Gastroesophageal sphincter (tissue), 4 donors: ENCODE data around the gene TLE3. TPM values are rescaled to one million over a fixed set of nuclear protein-coding genes. Genes with fewer than 3 reads are reported as not detected.

Experiments
- ATAC-seq: fragments of 150-250 bp; one replicate; pipeline ENCODE4 v1.9.1; 2016; ENCODE audit warnings: mild to moderate bottlenecking, moderate library complexity
- H3K27ac ChIP-seq, 4 donors: fragments of 200-600 bp; sonication (generic) in 3 of 4; 1 replicate in 3 of 4; 2 replicates in 1 of 4; pipeline ENCODE4 v1.5.1; 2016 to 2019
- H3K27me3 ChIP-seq: fragments of 200-600 bp; sonication (generic); one replicate; pipeline ENCODE4 v1.5.1; 2019
- H3K36me3 ChIP-seq, 2 donors: fragments of 200-600 bp; sonication (generic); one replicate each; pipeline ENCODE4 v1.5.1; 2019; ENCODE audit warnings: control low read depth in 1 of 2
- H3K4me1 ChIP-seq, 3 donors: fragments of 200-600 bp; sonication (generic); 1 replicate in 2 of 3; 2 replicates in 1 of 3; pipeline ENCODE4 v1.5.1; 2016 to 2019; ENCODE audit warnings: control low read depth in 2 of 3
- H3K4me3 ChIP-seq, 2 donors: fragments of 200-600 bp; sonication (generic); one replicate each; pipeline ENCODE4 v1.5.1; 2019; ENCODE audit warnings: mild to moderate bottlenecking in 1 of 2, moderate library complexity in 1 of 2
- H3K9me3 ChIP-seq, 3 donors: fragments of 200-600 bp; sonication (generic); one replicate each; pipeline ENCODE4 v1.5.1; 2017 to 2019; ENCODE audit warnings: control low read depth in 2 of 3
- EP300 ChIP-seq: sonication (generic); formaldehyde crosslinking; IDR thresholded peaks from one replicate; pipeline ENCODE4 v1.6.1; 2017; ENCODE audit warnings: antibody characterized with exemption, mild to moderate bottlenecking
- POLR2A ChIP-seq, 2 donors: fragments of 450-650 bp; IDR thresholded peaks; one replicate each; pipeline ENCODE4 v1.6.1; 2017; ENCODE audit warnings: antibody characterized with exemption in 2 of 2, mild to moderate bottlenecking in 2 of 2, moderate library complexity in 1 of 2
- POLR2AphosphoS5 ChIP-seq: sonication (generic); formaldehyde crosslinking; IDR thresholded peaks from one replicate; pipeline ENCODE4 v1.6.1; 2017; ENCODE audit warnings: antibody characterized with exemption
- WGBS, 2 donors: methylation state at CpG; one replicate each; pipeline ENCODE4 v1.1.5; 2018; ENCODE audit warnings: low coverage in 1 of 2; 5-methylcytosine and 5-hydroxymethylcytosine counted together
- total RNA-seq, 4 donors: library from RNA; depleted of rRNA; stranded (reverse); fragments of >200 nt; gene quantifications; one replicate each; pipeline ENCODE4 v1.1.0, GENCODE V29; 2016
- TF ChIP-seq, protein P1 (sequence below), 4 experiments: fragments of 200-600 bp in 2 of 4; fragments of 450-650 bp in 2 of 4; sonication (generic) in 1 of 4; IDR thresholded peaks; one replicate each; pipeline ENCODE4 v1.5.1; 2017 to 2019; ENCODE audit warnings: antibody characterized with exemption in 4 of 4, mild to moderate bottlenecking in 2 of 4, moderate library complexity in 2 of 4

The TLE3 gene
- total RNA-seq, 4 donors from 2014 or later = 32.4 to 81.6 (median 62.6) TPM

DNA sequence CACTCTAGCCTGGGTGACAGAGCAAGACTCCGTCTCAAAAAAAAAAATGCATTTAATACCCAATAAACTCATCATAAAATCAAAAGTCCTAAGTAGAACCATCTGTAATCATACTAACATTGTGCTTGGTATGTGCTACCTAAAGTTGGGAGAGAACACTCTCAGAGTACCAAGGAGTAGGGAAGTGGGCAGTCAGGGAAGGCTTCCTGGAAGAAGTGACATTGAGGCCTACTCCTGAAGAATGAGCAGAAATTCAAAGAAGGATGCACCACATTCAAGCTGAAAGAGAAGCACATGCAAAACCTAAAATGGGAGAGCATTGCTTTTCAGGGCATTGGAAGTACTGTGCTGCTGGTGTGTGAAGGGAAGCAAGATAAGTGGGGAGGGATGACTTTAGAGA is 54.1 kb downstream of the TLE3 start:
- H3K4me3 ChIP-seq = no peak overlapping the region
- WGBS, 2 donors = 100% methylated on average over 1 of the region's 1 CpG
- no peaks in the 10 kb centered on the region for H3K36me3 ChIP-seq
- no peak overlapping the region for H3K27ac ChIP-seq
- TF ChIP-seq EP300 = no peak
- TF ChIP-seq, protein P1, sequence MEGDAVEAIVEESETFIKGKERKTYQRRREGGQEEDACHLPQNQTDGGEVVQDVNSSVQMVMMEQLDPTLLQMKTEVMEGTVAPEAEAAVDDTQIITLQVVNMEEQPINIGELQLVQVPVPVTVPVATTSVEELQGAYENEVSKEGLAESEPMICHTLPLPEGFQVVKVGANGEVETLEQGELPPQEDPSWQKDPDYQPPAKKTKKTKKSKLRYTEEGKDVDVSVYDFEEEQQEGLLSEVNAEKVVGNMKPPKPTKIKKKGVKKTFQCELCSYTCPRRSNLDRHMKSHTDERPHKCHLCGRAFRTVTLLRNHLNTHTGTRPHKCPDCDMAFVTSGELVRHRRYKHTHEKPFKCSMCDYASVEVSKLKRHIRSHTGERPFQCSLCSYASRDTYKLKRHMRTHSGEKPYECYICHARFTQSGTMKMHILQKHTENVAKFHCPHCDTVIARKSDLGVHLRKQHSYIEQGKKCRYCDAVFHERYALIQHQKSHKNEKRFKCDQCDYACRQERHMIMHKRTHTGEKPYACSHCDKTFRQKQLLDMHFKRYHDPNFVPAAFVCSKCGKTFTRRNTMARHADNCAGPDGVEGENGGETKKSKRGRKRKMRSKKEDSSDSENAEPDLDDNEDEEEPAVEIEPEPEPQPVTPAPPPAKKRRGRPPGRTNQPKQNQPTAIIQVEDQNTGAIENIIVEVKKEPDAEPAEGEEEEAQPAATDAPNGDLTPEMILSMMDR (IDR thresholded peaks at IDR 0.05) = no peak
- TF ChIP-seq POLR2A (IDR thresholded peaks at IDR 0.05) = no peak
- no peak for TF ChIP-seq POLR2AphosphoS5
- no peaks in the 10 kb centered on the region for H3K27me3 ChIP-seq
- H3K4me1 ChIP-seq = peaks cover 0 to 14% (median 0%) of the 10 kb centered on the region in 3 donors
- no peak for ATAC-seq
- H3K9me3 ChIP-seq = no peaks in the 10 kb centered on the region

GRCh38 chr15:70042553-70043214 is 55.0 kb downstream of the TLE3 start:
- Histone ChIP-seq H3K27me3 (no peaks in the 10 kb centered on the region), H3K9me3 (no peaks in the 10 kb centered on the region), H3K27ac (no peak overlapping the region), H3K4me1 (peaks cover 0 to 4% (median 0%) of the 10 kb centered on the region in 3 donors), H3K4me3 (no peak overlapping the region), H3K36me3 (no peaks in the 10 kb centered on the region)
- no peak for ATAC-seq
- WGBS, 2 donors = 93% methylated on average over 4 to 5 of the region's 5 CpGs
- TF ChIP-seq POLR2A (IDR thresholded peaks at IDR 0.05) (no peak), EP300 (no peak), POLR2AphosphoS5 (no peak)
- TF ChIP-seq, protein P1 (IDR thresholded peaks at IDR 0.05) = no peak

GRCh38 chr15:70039917-70040316 is 57.8 kb downstream of the TLE3 start:
- TF ChIP-seq, protein P1 (IDR thresholded peaks at IDR 0.05) = no peak
- TF ChIP-seq POLR2AphosphoS5 (no peak), EP300 (no peak), POLR2A (IDR thresholded peaks at IDR 0.05) (no peak)
- no peak overlapping the region for H3K27ac ChIP-seq
- no peaks in the 10 kb centered on the region for H3K36me3 ChIP-seq
- no peak for ATAC-seq
- no peaks in the 10 kb centered on the region for H3K27me3 ChIP-seq
- no peaks in the 10 kb centered on the region for H3K9me3 ChIP-seq
- no peaks in the 10 kb centered on the region for H3K4me1 ChIP-seq
- H3K4me3 ChIP-seq = no peak overlapping the region
- 89 to 100% methylated on average over 1 to 3 of the region's 3 CpGs for WGBS, 2 donors

GRCh38 chr15:70038730-70039392 is 58.9 kb downstream of the TLE3 start:
- no peak overlapping the region for H3K4me3 ChIP-seq
- no peaks in the 10 kb centered on the region for H3K9me3 ChIP-seq
- peaks cover 0 to under 1% (median 0%) of the 10 kb centered on the region in 3 donors for H3K4me1 ChIP-seq
- H3K27ac ChIP-seq = no peak overlapping the region
- WGBS, 2 donors = 60 to 68% methylated on average over 3 to 4 of the region's 4 CpGs
- TF ChIP-seq POLR2A (IDR thresholded peaks at IDR 0.05) = no peak
- no peak for TF ChIP-seq EP300
- TF ChIP-seq, protein P1 (IDR thresholded peaks at IDR 0.05) = no peak
- TF ChIP-seq POLR2AphosphoS5 = no peak
- no peak for ATAC-seq
- H3K27me3 ChIP-seq = peaks cover 5% of the 10 kb centered on the region
- no peaks in the 10 kb centered on the region for H3K36me3 ChIP-seq

DNA sequence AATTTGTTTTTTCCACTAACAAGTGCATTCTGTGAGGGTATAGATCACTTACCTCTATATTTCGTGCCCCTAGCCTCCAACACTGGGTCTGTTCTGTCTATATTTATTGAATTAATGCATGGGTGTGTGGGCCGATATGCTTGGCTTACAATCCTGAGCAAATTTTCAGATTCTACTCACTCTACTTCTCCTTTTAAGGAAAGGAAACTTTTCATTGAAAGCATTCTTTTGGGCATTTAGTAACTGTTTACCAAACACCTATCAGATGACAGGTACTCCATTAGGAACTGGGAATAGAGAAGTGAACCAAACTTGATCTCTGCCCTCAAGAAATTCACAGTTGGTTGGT is 60.5 kb downstream of the TLE3 start:
- H3K27ac ChIP-seq = no peak overlapping the region
- WGBS, 2 donors = 86 to 92% methylated on average over 2 of the region's 2 CpGs
- no peak for ATAC-seq
- TF ChIP-seq EP300 (no peak), POLR2AphosphoS5 (no peak), POLR2A (IDR thresholded peaks at IDR 0.05) (no peak)
- TF ChIP-seq, protein P1 (IDR thresholded peaks at IDR 0.05) = no peak
- peaks cover 0 to 7% (median 0%) of the 10 kb centered on the region in 3 donors for H3K4me1 ChIP-seq
- H3K36me3 ChIP-seq = no peaks in the 10 kb centered on the region
- H3K9me3 ChIP-seq = no peaks in the 10 kb centered on the region
- no peak overlapping the region for H3K4me3 ChIP-seq
- H3K27me3 ChIP-seq = peaks cover 21% of the 10 kb centered on the region
